Mucosa of stomach (tissue), 1 donor: Measurements from ENCODE around the gene CCDC152.
"Not testable (repeated sequence)": the region's sequence is repeated elsewhere in the genome, so short reads cannot be mapped to it uniquely, and the experiment has no call there.

Source experiments
- H3K27me3 ChIP-seq: one replicate; pipeline ENCODE4 v1.7.0; 2013; ENCODE audit warnings: mild to moderate bottlenecking, low read length; ENCODE audit not compliant: control insufficient read depth, insufficient read depth
- H3K36me3 ChIP-seq: one replicate; pipeline ENCODE4 v1.7.0; 2013; ENCODE audit warnings: low read length; ENCODE audit not compliant: control insufficient read depth, insufficient read depth
- H3K4me1 ChIP-seq: one replicate; pipeline ENCODE4 v1.7.0; 2013; ENCODE audit warnings: mild to moderate bottlenecking, low read length; ENCODE audit not compliant: control insufficient read depth, insufficient read depth
- H3K4me3 ChIP-seq: one replicate; pipeline ENCODE4 v1.7.0; 2013; ENCODE audit warnings: low read length
- H3K9ac ChIP-seq: one replicate; pipeline ENCODE4 v1.7.0; 2013; ENCODE audit warnings: mild to moderate bottlenecking, low read length, moderate library complexity
- H3K9me3 ChIP-seq: one replicate; pipeline ENCODE4 v1.7.0; 2013; ENCODE audit warnings: mild to moderate bottlenecking, low read length, moderate library complexity; ENCODE audit not compliant: control insufficient read depth
- donor health status: Pancreatic carcinoma.

The CCDC152 gene

DNA sequence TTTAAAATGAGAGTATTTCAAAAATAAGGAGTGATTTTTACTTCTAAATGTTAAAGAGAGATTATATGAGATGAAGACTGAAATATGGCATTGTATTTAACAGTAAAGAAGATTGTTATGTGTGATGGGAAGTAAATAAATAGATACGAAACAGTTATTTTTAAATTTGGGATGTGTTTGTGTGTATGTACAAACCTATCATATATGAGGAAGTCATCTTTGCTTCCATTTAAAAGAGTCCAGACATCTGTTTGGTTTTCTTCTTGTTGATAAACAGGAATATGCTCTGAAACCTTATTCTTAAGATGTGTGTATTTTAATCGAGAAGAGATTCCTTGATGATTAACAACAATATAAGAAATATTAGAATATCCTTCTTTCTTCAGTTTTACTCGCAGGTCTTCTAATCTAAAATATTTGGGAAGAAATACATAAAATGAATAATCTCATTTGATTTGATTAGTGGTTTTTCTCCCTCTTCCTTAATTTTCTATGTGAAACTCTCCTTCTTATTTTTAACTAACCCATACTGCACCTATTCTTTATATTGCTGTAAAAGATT, 50.2 kb downstream of the CCDC152 start:
- Histone ChIP-seq H3K4me3 (no peak overlapping the region), H3K9me3 (no peaks in the 10 kb centered on the region), H3K9ac (no peak overlapping the region), H3K27me3 (no peaks in the 10 kb centered on the region), H3K4me1 (peaks cover 8% of the 10 kb centered on the region), H3K36me3 (peaks cover 4% of the 10 kb centered on the region)

GRCh38 chr5:42807722-42808447, 51.3 kb downstream of the CCDC152 start:
- Histone ChIP-seq H3K36me3 (peaks cover 4% of the 10 kb centered on the region), H3K27me3 (no peaks in the 10 kb centered on the region), H3K4me3 (no peak overlapping the region), H3K9me3 (no peaks in the 10 kb centered on the region), H3K4me1 (peaks cover 14% of the 10 kb centered on the region), H3K9ac (peak overlapping the region; percentile 14)

DNA sequence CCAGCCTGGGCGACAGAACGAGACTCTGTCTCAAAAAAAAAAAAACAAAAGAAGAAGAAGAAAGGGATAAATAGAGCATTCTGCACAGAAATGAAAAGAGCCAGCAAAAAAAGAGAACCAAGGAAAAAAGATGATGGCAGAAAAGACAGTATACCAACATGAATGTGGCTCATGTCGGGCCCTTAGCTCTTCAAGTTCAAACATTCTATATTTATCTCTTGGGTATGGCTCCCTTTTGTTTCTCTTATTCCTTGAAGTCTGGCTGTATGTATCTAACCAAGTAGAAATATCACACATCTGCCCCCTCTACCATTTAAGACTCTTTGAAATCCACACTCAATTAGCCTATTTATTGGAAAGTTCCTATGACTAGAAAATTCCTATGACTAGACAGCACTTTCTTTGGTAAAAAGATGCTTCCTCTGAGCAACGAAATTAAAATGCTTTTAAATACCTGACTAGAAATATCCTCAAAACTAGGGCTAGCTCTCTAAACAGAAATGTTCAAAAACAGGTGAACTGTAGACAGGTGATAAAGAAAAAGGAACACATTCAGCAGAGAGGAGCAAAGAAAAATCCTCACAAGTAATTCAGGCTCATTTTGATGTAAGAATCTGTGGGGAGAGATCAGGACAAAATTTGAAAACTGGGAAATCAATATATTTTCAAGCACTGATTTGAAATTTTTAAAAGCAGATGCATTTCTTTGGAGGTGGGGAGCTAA, 52.4 kb downstream of the CCDC152 start:
- H3K4me3 ChIP-seq = no peak overlapping the region
- peaks cover 4% of the 10 kb centered on the region for H3K36me3 ChIP-seq
- no peak overlapping the region for H3K9ac ChIP-seq
- H3K27me3 ChIP-seq = no peaks in the 10 kb centered on the region
- H3K9me3 ChIP-seq = no peaks in the 10 kb centered on the region
- H3K4me1 ChIP-seq = peaks cover 14% of the 10 kb centered on the region

DNA sequence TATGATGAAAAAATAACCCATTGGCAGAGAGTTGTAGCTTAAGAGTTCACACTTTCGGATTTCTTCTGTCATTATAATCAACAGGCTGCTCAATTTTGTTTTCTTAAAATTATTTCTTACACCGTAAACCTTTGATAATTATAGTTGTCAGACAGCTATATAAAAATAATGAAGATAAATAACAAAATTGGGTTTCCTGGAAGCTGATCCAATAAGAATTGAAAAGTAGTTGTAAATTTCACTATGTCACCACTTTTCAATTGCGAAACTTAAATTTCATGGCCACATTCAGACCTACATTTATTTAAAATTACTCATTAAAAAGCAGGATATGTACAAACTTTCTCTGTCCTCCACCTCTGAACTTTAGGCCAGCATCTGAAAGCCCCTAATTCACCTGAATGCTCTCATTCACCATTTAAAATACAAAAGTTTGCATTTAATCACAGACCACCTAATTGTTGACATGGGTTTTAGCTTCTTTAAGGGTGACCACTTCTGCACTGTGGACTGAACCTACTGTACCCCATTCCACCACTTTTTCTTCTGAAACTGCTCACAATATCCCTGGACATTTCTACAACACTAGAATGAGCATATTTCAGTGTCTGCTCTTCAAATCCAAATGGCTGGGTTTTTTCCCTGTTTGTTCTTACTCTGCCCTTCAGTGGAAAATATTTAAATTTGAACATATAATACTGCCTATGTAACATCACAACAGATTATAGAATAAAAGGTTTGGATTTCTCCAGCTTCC, 54.4 kb downstream of the CCDC152 start:
- no peaks in the 10 kb centered on the region for H3K27me3 ChIP-seq
- peaks cover 4% of the 10 kb centered on the region for H3K36me3 ChIP-seq
- H3K9me3 ChIP-seq = no peaks in the 10 kb centered on the region
- peak overlapping the region; percentile 20 for H3K4me3 ChIP-seq
- peaks cover 14% of the 10 kb centered on the region for H3K4me1 ChIP-seq
- peak overlapping the region; percentile 70 for H3K9ac ChIP-seq

DNA sequence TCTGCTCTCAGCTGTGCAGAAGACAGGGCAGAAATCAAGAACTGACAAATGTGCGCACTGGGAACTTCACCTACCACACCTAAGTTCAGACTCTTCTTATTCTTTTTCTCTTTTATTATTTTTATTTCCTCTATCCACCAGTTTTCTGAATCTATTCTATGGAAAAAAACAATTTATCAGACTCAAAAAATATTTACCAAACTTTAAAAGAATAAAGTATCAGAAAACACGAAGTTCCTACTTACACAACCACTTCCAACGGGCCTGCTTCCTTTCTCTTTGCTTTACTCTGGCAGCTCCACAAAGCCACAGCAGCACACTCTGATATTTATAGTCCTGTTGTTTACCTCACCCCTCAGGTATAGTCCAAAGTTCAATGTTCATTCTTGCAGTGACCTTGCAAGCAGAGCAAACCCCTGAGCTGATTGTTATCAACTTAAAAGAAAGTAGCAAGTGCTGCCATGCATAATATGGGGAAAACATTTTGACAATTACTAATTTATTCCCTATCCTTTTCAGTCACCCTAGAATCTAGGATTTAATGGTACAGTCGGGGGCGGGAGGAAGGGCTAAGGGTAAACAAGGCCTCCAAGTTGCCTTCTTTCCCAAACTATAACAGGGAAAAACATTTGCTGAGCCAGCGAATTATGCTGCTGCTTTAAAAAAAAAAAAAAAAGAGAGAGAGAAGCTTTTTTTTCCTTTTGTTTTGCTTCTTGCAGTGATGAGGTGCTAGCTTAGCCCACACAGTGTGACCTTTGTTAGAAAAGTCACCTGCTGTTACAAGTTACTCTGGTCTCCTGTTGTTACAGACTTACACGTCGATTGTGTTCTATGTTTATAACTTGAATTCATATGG, 55.2 kb downstream of the CCDC152 start, which contains the start of gene SELENOP:
SELENOP (minus strand) TSS at position 302 of the 856 bp plus-strand sequence. CDS start 3,539 bp downstream, outside the sequence.
- H3K9ac ChIP-seq = peak within 1 kb of the TSS; percentile 70
- no peaks in the 10 kb centered on the region for H3K9me3 ChIP-seq
- peaks cover 14% of the 10 kb centered on the region for H3K4me1 ChIP-seq
- no peaks in the 10 kb centered on the region for H3K36me3 ChIP-seq
- H3K4me3 ChIP-seq = peak within 1 kb of the TSS; percentile 20
- no peaks in the 10 kb centered on the region for H3K27me3 ChIP-seq

DNA sequence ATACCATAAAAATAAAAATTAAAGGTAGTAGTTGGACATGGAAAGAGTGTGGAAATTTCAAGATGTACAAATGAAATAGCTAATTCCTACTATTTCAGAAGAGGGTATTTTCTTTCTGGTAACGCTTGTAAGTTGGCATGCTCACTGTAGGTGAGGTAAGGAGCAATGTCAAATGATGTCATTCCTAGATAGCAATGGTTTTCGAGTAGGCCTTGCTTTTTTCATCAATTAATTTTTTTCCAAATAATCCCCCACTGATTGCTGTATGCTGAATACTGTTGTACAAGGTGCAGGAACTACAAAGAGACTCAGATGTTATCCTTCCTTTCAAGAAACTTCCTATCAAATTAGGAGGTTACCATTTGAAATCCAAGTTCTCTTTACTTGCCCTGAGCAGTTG, 56.0 kb downstream of the CCDC152 start:
- Histone ChIP-seq H3K9ac (peak overlapping the region; percentile 70), H3K4me3 (no peak overlapping the region)

DNA sequence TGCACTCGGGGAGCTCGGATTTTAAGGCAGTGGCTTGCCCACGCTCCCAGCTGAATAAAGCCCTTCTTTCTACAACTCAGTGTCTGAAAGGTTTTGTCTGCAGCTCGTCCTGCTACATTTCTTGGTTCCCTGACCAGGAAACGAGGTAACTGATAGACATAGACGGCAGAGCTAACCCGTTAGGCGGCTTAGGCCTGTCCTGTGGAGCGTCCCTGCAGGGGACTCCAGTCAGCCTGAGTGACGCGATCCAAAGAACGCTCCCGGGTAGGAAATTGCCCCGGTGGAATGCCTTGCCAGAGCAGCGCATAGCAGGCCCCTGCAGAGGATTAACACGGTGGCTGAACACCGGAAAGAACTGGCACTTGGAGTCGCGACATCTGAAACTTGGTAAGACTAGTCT, 56.9 kb downstream of the CCDC152 start:
- Histone ChIP-seq H3K9ac (no peak overlapping the region), H3K4me1 (peaks cover 8% of the 10 kb centered on the region), H3K27me3 (no peaks in the 10 kb centered on the region), H3K9me3 (no peaks in the 10 kb centered on the region), H3K36me3 (no peaks in the 10 kb centered on the region), H3K4me3 (no peak overlapping the region)

More for the DNA sequence above, 56.0 kb downstream of the CCDC152 start:
- H3K36me3 ChIP-seq = no peaks in the 10 kb centered on the region
- no peaks in the 10 kb centered on the region for H3K9me3 ChIP-seq
- peaks cover 14% of the 10 kb centered on the region for H3K4me1 ChIP-seq
- H3K27me3 ChIP-seq = no peaks in the 10 kb centered on the region

GRCh38 chr5:42816546-42816945, 59.9 kb downstream of the CCDC152 start:
- not testable (repeated sequence) for H3K4me3 ChIP-seq, H3K36me3 ChIP-seq, H3K4me1 ChIP-seq, H3K9ac ChIP-seq, H3K9me3 ChIP-seq, H3K27me3 ChIP-seq

DNA sequence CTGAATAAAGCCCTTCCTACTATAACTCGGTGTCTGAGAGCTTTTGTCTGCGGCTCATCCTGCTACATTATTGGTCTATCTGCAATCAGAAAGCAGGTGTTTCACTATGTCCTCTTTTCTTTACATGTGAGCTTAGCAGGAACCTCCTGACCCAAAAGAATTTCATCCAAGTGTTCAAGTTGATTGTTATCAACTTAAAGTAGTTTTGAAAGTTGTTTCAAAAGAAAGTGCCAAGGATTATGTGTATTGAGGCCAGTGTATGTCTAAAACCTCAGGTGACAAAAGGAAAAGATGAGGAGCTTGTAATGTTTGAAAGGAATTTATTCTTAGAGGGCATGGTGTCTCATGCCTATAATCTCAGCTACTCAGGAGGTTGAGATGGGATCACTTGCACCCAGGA, 63.1 kb downstream of the CCDC152 start:
- H3K9ac ChIP-seq = no peak overlapping the region
- no peaks in the 10 kb centered on the region for H3K4me1 ChIP-seq
- H3K4me3 ChIP-seq = no peak overlapping the region
- no peaks in the 10 kb centered on the region for H3K27me3 ChIP-seq
- no peaks in the 10 kb centered on the region for H3K9me3 ChIP-seq
- no peaks in the 10 kb centered on the region for H3K36me3 ChIP-seq

DNA sequence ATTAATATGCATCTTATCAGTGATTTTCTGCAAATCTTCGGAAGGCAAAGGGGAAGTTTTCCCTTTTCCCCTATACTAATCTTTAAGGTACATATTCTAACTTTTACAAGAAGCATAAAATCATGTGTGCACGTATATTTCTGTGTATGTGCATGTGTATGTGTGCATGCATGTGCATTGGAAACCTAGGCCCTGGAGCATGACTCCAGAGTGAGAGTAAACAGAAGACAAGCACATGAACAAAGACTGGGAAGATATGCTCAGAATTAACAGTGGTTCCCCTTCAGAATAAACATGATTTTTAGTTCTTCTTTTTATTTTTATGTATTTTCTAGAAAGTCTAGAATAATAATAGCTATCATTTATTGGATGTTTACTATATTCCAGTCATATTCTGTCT, 65.9 kb downstream of the CCDC152 start:
- Histone ChIP-seq H3K4me1 (no peaks in the 10 kb centered on the region), H3K4me3 (no peak overlapping the region), H3K9ac (no peak overlapping the region)

DNA sequence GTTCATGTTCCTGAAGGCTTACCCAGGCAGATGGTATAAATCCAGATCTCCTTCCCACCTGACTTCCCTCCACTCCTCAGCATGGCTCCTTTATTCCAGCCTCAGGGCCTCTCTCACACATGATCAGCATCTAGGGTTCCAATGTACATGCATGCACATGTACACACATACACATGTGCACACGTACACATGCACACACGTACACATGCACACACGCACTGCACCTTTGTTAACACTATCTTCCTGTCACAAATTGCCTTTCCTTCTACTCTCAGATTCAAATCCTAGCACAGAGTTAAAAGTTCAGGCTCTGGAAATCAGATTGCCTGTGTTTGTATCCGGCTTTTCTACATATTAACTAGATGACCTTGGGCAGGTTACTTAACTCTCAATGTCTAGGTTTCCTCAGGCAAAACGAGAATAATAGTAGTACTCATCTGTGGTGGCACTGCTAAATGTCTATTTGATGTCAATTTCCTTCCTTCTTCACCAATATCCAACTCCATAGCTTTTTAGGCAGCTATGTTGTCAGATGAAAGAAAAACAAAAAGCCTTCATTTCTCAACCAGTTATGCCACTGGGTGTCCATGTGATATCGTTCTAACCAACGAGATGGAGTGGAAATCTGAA, 67.8 kb downstream of the CCDC152 start:
- no peak overlapping the region for H3K4me3 ChIP-seq
- H3K9ac ChIP-seq = no peak overlapping the region
- no peaks in the 10 kb centered on the region for H3K27me3 ChIP-seq
- H3K4me1 ChIP-seq = no peaks in the 10 kb centered on the region
- no peaks in the 10 kb centered on the region for H3K36me3 ChIP-seq
- H3K9me3 ChIP-seq = no peaks in the 10 kb centered on the region

More for the DNA sequence above, 65.9 kb downstream of the CCDC152 start:
- no peaks in the 10 kb centered on the region for H3K36me3 ChIP-seq
- H3K9me3 ChIP-seq = no peaks in the 10 kb centered on the region
- no peaks in the 10 kb centered on the region for H3K27me3 ChIP-seq
